CD4-positive, alpha-beta T cell treated with Interleukin-4 for 1 hour (primary cell): ENCODE results near the gene CELA2B.
"Not testable (repeated sequence)": the region's sequence is repeated elsewhere in the genome, so short reads cannot be mapped to it uniquely, and the experiment has no call there.

Experiments
- DNase-seq, 2 donors: peaks; one replicate each; pipeline ENCODE4 v3.0.0-alpha.2; 2020 to 2022

The CELA2B gene

DNA sequence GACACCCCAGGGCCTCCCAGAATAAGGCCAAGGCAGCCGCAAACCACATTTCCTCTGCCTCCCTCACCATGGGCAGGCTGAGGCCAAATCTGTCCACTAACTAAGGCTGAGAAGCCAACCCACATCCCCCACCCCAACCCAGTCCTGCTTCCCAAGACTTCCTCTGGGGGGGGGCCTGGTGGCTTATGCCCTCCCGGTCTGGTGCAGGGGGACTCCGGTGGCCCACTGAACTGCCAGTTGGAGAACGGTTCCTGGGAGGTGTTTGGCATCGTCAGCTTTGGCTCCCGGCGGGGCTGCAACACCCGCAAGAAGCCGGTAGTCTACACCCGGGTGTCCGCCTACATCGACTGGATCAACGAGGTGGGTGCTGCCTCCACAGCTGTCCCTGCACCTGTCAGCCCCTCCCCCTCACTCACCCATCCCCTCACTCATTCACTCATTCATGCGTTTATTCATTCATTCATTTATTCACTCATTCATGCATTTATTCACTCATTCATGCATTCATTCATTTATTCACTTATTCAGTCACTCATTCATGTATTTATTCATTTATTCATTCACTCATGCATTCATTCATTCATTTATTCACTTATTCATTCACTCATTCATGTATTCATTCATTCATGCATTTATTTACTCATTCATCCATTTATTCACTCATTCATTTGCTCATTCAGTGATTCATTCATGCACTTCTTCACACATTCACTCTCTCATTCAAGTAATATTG, 30.3 kb upstream of the CELA2B start:
- DNase-seq, result no peak

DNA sequence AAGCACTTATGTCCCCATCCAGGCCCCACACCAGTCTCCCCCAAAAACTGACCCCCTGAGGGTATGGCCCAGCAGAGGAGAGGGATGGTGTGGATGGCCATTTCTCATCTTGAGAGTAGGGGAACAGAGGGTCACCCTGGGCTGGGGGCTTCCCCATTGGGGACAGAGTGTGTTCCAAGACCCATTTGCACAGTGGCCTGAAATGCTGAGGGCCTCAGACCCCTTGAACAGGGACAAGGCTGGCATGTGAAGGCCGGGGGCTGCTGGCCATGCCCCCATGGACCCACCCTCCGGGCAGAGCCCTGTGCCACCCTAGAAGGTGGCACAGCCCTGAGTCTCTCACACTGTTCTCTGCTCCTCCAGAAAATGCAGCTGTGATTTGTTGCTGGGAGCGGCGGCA, 29.7 kb upstream of the CELA2B start:
- no peak for DNase-seq

DNA sequence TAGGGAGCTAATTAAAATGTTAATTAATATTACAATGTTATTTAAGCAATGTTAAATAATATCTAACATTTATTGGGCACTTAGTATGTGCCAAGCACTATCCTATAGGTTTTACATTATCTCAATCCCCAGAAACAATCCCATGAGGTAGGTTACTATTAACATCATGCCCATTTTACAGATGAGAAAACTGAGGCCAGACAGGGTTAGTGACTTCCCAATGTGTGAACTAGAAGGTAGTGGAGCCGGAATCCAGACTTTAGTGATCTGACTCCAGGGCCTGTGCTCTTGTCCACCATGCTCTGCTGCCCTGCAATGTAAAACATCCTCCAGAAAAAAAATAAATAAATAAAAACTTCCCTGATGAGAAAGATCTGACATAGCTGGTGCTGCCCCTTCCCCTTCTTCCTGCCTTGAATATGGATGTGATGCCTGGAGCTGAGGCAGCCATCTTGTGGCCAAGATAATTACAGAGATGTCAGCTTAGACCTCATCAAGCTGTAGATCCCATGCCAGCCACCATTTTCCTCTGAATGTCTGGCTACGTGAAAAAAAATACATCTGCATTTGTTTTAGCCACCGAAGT, 26.9 kb upstream of the CELA2B start:
- DNase-seq, result no peak

DNA sequence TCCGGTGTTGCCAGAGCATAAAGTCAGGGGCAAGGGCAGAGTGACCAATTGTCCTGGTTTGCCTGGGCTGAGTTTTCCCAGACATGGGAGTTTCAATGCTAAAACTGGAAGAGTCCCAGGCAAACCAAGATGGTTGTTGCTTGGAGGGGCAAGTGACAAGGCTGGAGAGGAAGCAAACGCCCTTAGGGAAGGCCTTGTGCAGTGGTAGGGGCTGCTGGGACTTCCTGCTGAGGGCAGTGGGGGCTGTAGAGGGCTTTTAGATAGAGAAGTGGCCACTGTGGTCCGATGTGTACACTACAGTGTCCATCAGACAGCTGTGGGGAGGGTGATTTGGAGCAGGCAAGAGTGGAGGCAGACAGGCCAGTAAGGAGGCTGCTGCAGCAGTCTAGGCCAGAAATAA, 26.3 kb upstream of the CELA2B start:
- no peak for DNase-seq

DNA sequence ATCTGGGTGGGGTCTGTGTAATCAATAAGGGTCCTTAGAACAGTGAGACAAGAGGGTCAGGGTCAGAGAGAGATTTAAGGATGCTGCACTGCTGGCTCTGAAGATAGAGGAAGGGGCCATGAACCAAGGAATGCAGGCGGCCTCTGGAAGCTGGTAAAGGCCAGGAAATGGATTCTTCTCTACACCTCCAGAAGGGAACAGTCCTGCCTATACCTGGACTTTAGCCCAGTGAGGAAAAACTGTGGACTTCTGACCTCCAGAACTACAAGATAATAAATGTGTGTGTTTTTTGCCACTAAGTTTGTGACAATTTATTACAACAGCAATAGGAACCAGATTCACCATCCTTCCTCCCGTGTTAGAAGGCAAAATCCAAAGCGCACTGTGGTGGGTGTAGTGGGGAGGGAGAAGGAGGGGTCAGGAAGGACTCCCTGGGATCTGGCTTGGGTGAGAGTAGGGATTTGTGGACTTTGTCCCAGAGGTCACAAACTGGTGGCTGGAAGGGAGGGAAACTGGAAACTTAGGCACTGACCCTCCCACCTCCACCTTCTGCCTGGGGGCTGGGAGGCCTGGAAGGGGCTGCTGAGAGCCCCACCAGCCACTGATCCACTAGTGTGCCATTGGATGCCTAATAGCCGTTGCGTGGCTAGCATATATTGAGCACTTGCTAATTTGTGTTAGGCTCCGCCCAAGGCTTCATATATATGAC, 24.7 kb upstream of the CELA2B start:
- no peak for DNase-seq

DNA sequence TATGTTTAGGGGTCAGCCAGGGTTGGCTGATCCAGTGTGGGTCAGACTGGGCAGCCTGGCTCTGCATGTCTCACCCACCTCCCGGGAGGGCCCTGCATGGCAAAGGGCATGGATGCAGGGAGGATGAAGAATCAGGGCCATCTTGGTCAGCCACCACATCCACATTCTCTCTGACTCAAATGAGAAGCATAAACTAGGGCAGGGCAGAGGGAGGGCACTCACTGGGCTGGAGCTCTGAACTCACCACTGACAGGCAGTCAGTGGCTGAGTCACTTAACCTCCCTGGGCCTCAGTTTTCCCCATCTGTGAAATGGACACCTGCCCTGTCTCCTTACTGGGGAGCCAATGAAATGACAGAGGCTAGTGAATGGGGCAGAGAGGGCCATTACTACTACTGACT, 23.7 kb upstream of the CELA2B start:
- DNase-seq, result no peak

DNA sequence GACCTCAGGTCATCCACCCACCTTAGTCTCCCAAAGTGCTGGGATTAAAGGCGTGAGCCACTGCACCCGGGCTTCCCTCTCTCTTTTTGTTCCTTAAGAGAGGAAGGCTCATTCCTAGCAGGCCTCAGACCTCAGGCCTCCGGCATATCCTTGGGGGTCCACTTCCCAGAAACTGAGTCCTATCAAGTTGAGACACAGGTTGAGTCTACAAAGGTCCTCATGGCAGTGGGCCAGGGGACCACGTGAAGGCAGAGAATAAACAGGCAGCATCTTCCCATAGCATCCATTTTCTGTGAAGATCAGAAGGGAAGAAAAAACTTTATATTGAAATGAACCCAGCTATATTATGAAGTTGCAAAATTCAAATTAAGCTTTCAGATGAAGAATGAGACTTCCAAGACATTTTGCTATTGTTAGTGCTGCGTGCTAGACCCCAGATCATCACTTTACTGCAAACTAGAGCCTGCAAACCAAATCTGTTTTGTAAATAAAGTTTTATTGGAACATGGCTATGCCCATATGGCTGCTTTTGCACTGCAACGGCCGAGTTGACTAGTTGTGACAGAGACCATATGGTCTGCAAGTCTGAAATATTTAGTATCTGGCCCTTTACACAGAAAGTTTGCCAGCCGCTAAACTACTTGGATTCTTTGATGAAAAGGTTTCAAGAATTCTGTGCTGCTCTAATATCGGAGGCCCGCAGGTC, 22.9 kb upstream of the CELA2B start:
- no peak for DNase-seq

DNA sequence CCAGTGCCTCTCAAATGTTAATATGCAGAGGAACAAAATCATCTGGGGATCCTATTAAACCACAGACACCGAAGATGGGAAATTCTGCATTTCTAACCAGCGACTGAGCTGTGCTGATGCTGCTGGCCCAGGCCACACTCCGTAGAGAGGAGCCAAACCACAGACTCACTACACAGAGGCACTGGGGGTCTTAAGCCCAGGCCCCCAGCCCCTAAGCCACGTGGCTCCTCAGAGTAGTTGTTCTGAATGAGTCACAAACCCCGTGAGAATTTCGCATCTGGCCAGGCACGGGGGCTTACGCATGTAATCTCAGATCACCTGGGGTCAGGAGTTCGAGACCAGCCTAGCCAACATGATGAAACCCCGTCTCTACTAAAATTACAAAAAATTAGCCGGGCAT, 22.2 kb upstream of the CELA2B start:
- DNase-seq, result no peak

DNA sequence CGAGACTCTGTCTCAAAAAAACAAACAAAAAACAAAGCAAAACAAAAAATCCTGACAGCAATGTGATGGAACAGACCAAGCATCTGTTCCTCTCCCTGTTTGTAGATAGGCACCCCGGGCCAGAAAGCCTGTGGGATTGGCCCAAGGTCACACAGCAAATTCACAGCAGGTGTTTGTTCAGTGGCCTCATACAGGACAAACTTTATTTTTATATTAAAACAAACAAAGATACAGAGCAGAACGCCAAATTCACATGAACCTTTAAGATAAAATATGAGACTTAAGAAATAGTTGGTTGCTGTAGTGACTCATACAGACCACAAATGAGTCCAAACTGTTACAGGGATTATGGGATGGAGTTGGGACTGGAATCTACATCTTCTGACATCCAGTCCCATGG, 21.6 kb upstream of the CELA2B start:
- DNase-seq, result no peak

DNA sequence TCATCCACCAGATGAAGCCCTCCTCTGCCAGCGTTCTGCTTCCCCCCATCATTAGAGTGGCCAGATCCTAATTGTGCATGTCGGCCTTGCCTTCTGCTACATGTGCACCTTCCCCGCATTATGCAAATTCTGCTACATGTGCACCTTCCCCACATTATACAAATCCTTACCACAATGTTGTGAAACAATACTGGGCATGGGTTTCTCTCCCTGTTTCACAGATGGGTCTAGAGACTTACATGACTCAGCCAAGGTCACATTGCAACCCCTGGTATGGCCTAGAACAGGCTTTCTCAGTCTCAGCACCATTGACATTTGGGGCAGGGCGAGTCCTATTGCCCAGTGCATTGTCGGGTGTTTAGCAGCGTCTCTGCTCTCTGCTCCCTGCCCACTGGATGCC, 20.4 kb upstream of the CELA2B start:
- no peak for DNase-seq

DNA sequence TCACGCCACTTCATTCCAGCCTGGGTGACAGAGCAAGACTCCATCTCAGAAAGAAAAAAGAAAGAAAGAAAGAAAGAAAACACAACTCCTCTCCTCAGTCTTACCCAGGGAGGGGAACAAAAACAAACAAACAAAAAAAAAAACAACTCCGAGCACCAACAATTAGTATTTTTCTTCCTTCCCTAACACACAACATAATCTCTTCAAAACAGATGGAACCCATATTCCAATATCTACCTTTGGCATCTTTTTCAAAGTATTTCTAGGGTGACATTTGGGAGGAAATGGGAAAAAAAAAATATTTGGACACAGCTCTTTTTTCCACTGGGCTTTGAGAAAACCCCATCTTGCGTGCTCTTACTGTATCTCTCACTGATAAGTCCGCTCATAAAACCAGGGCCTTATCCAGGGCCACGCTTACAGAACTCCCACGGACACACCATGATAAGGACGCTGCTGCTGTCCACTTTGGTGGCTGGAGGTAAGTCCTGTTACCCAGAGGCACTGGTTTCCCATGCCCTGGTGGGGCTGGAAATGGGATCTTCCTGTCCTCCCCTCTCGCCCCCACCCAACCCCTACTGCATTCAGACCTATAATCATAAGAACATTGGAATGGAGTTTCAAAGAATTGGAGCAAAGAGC, 19.5 kb upstream of the CELA2B start, which contains the start of gene CELA2A:
Gene CELA2A (plus strand): TSS at position 420 of the 642 bp plus-strand sequence. CDS start 22 bp downstream, at position 442.
- no peak for DNase-seq

DNA sequence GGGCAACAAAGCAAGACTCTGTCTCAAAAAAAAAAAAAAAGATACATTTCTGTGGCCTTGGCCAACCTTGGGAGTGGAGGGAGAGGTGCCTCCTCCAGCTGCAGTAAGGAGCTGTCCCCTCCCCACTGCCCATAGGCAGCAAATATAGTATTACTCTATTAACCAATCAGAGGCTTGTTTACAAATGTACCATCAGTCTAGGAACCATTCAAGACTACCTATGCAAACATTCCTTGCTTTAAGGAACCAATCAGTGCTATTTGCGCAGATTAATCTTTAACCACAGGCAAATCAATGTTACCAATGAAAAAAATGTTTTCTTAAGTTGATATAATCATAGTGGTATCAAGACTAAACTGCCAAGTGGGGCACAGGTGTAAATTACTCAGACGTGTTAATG, 18.3 kb upstream of the CELA2B start:
- no peak for DNase-seq

DNA sequence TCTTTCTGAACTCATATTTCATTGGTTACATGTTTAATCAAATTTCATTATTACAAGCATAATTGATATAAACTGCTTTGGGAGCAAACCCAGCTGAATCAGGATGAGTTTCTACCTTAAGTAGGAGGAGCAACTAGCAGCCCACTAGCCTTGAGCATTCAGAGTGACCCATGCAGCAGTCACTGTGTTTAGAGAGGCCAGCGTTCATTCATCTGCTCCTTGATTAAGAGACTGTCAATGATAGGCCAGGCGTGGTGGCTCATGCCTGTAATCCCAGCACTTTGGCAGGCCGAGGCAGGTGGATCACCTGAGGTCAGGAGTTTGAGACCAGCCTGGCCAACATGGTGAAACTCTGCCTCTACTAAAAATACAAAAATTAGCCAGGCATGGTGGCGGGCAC, 17.5 kb upstream of the CELA2B start:
- DNase-seq, result not testable (repeated sequence)

DNA sequence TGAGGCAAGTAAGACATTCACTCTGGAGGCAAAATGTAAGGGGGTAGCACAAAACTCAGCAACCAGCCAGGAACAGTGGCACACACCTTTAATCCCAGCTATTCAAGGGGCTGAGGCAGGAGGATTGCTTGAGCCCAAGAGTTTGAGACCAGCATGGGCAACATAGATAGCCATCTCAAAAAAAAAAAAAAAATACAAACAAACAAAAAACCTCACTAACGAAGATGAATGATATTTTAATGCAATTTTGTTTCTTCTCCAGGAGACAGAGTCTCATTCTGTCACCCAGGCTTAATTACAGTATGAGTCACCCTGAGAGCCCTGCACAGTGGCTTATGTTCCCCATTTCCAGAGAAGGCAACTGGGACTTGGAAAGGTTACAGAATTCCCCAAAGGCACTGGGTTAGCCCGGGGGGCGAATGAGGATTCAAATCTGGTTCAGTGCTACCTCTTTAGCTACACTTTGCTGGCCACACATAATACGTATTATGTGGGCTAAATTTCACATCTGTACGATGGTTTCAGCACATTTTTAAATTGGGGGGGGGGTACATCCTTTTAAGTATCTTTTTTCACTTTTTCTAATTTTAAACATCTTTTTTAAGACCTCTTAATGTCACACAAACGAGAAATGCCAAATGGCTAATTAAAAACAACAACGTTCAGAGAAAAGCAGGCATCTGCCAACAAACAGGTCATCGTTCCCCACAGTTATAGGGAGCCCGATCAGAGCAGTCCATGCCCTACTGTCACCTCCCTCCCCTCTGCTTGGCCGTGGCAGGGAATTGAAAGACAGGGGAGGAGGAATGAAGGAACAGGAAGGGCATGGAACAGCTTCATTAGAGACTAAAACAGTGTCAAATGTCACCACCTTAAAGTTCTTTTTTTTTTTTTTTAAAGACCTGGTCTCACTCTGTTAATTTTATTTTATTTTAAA, 15.9 kb upstream of the CELA2B start:
- no peak for DNase-seq

DNA sequence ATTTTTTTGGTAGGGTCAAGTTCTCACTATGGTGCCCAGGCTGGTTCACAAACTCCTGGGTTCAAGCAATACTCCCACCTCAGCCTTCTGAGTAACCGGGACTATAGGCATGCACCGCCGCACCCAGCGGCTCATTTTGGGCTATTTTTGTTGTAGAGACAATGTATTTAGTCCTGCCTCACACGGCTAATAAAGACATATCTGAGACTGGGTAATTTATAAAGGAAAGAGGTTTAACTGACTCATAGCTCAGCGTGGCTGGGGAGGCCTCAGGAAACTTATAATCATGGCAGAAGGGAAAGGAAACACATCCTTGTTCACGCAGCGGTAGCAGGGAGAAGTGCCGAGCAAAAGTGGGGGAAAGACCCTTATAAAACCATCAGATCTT, 15.2 kb upstream of the CELA2B start:
- DNase-seq, result no peak

DNA sequence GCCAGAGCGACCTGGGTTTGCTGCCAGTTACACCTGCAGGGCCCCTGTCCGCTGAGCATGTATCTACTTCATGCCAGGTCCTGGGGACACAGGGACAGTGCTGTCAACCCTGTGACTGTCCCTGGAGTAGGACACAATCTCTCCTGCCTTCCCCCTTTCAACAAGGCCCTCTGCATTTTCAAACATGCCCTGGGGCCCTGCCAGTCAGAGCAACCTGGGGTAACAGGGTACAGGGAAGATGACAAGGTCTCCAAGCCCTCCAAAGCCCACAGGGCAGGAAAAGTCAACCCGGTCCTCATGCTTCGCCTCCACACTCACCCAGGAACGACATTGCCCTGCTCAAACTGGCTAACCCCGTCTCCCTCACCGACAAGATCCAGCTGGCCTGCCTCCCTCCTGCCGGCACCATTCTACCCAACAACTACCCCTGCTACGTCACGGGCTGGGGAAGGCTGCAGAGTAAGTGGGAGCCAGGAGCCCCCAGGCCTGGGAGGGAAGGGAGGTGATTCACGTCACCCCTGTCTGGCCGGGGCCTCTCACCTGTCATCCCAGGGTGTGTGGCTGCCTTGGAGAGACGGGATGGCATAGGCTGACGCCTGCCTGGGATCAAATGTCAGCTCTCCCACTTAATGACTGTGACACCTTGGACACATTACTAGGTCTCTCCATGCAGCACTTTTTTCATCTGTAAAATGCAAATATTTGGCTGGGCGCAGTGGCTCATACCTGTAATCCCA, 12.7 kb upstream of the CELA2B start:
- DNase-seq, result not testable (repeated sequence)

DNA sequence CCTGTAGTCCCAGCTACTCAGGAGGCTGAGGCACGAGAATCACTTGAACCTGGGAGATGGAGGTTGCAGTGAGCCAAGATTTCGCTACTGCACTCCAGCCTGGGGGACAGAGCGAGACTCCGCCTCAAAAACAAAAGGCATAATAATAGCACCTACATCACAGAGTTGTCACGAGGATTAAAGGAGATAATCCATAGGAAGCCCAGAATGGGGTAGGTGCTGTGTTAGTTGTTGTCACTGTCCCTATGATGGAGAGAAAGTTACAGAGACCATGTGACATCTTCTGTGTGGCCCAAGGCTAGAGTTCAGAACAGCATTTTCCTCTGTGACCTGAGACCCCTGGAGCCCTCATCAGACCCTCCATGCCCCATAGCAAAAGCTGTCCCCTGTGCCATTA, 12.0 kb upstream of the CELA2B start:
- DNase-seq, result not testable (repeated sequence)

DNA sequence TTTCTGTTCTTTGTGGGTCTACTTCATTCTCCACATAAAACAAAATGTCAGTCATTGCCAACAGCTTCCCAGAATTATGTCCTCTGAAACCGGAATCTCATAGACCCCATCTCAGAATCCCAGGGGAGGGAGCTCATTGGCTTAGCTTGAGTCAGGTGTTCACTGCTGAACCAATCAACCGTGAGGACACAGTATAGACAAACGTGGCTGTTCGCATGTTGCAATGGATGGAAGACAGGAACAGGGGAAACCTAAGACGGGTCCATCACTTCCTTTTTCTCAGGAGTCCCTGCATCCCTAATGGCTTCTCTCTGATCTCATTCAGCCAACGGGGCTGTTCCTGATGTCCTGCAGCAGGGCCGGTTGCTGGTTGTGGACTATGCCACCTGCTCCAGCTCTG, 10.2 kb upstream of the CELA2B start:
- no peak for DNase-seq

DNA sequence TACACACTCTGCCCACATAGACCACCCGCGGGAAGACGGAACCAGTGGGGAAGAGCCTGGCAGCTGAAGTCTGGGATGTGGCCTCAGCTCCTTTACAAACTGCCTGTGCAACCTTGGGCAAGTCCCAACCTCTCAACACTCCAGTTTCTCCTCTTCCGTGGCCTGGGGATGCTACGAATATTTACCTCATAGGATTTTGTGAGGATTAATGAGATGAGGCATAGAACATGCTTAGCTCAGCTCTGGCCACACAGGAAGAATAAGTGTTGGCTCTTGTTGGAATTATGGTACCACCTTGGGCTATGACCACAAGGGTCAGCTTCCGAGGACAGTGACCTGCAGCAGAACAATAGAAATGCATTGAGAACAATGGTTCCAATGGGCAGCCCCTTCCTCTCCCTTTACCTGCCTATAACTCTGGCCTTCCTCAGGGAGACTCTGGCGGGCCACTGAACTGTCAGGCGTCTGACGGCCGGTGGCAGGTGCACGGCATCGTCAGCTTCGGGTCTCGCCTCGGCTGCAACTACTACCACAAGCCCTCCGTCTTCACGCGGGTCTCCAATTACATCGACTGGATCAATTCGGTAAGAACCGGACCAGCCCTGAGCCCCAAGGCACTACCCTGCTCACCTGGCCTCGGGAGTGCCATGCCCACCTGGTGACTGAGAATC, 8.8 kb upstream of the CELA2B start:
- not testable (repeated sequence) for DNase-seq

DNA sequence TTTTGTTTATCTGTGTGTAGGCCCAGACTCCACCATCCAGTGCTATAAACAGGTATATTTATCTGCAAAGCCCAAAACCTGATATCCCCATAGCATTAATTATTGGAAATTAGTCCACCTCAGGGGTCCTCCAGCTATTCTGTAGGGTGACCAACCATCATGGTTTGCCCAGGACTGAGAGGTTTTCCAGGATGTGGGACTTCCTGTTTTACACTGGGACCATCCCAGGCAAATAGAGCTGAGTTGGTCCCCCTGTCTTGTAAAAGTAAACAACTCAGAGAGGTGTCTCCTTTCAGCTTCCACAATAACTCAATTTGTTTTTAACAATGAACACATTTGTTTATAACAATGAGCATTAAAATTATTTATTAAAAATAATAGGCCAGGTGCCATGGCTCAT, 7.8 kb upstream of the CELA2B start:
- DNase-seq, result no peak

DNA sequence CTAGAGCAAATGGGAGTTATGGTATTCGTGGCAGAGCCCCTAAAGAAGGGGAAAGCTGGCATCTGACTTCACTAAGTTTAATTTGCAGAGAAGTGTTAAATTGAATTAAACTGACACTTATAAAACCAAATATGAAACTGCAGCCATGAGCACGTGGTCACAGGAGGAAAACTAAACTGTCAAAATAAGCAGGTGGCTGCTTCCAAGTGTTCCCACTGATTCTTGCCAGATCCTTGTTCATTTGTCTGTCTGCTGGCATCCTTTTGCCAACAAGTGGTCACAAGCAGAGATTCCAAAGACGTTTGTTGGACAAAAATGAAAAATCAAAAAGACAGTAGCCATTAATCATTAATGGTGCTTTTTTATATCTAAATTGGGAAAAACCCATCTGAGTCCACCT, 6.5 kb upstream of the CELA2B start:
- no peak for DNase-seq
